Epithelial cell of prostate (primary cell): ENCODE results near the gene CHMP1A.

Source experiments
- DNase-seq: peaks from one replicate; pipeline ENCODE4 v3.0.0-alpha.2; 2011; ENCODE audit warnings: low read depth, low spot score
- H3K27ac ChIP-seq: fragments of 450-650 bp; 2 replicates; pipeline ENCODE4 v1.5.1; 2017; ENCODE audit warnings: mild to moderate bottlenecking

CHMP1A gene

DNA sequence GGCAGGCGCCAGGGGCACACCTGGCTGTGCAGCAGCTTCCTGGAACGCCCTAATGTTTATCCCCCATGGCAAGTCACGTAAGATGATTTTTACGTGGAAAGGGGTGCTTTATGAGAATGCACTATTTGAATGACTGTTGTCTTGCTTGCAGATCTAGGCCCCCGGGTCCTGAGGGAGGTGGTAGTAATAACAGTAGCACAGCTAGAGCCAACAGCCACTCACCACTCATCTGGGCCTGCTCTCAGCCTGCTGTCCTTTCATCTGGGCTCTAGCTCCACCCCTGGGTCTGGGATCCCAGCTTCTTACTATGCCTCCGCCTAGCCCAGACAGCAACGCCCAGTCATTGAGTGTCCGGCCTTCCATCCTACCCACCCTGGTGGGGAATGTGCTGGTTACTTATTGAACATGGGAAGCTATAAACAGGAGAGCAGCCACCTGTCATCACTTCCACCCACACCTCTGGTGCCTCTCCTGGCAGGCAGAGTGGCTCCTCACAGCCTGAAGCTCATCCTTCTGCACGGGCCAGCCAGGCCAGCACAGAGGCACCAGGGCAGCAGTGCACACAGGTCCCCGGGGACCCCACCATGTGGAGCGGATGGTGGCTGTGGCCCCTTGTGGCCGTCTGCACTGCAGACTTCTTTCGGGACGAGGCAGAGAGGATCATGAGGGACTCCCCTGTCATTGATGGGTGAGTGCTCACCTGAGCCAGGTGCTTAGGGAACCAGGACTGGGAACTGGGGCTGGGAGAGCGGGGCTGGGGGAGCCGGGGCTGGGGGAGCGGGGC is 27.5 kb downstream of the CHMP1A start:
- no peak for DNase-seq

GRCh38 chr16:89624777-89625761 is 32.4 kb downstream of the CHMP1A start:
- no peak for DNase-seq
- no peak overlapping the region for H3K27ac ChIP-seq

More for the DNA sequence above, 27.5 kb downstream of the CHMP1A start:
- no peak overlapping the region for H3K27ac ChIP-seq

GRCh38 chr16:89623511-89624261 is 33.8 kb downstream of the CHMP1A start:
- H3K27ac ChIP-seq = no peak overlapping the region
- no peak for DNase-seq

DNA sequence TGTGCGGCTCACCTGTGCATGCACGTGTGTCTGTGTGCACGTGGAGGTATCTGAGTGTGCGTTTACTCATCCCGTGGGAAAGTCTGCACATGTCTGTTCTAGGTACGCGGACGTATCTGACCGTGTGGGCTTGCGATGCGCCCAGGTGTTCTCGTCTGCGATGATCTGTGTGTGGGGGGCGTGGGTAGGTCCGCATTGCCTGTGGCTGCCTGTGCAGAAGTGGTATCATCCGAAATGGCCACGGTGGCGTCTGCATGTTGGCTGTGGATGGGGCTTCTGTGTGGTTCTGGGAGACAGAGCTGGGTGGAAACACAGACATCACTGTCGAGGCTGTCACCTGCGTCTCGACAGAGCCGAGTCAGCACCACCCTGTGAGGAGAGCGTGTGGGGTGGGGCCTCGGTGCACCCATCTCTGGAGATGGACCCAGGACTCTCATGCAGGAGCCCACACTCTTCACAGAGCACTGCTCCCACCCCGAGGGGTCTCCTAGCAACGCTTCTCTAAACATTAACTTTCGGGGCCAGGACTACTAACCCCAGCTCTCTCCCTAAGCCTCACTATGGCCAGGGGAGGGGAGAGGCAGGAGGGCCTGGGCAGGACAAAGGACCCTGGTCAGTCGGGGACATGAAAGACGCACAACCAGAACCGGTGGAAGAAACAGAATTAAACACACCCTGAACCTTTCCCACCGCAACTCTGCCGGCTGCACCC is 35.7 kb downstream of the CHMP1A start:
- no peak overlapping the region for H3K27ac ChIP-seq
- DNase-seq = no peak

DNA sequence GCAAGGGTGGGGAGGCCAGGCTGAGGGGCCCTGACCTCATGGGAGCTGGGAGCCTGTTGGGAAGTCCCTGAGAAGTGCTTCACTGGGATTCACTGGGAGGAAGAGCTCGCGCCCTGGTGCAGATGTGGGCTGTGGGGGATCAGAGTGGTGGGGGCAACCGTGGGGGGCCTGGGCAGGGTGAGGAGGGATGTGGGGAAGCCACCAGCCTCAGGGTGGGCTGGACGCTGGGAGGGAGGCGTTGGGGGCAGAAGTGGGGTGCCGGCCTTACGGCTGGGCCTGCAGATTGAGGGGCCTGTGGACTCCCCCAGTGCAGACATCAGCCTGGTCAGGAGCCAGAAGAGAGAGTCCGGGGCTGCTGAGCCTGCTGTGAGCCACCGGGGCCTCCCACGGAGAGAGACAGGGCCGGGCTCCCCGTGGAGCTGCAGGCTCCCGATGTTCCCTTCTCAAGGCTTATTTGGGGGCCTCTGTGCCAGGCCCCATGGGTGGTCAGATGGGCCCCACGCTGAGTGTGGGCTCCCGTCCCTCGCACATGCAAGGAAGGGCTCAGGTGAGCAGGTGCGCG is 36.3 kb downstream of the CHMP1A start:
- no peak for DNase-seq
- no peak overlapping the region for H3K27ac ChIP-seq

DNA sequence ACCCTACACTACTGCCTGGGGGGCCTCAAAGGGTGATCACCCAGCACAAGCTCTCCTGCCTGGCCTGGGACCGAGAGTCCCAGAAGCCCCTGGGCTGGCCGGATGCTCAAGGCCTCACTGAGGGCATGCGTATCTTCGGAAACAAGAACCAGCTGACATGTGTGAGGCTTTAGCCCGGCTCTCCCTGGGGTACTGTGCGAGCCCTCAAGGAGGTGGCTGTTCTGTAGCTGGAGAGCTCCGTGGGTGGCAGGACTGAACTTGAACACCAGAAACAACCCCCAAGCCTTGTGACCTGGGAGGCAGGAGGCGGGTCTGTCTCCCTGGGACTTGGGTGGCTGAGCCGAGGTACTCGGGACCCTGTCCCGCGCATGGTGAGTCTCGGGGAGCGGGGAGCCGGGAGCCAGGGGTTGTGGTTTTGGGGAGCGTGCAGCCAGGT is 37.1 kb downstream of the CHMP1A start:
- no peak for DNase-seq
- no peak overlapping the region for H3K27ac ChIP-seq

DNA sequence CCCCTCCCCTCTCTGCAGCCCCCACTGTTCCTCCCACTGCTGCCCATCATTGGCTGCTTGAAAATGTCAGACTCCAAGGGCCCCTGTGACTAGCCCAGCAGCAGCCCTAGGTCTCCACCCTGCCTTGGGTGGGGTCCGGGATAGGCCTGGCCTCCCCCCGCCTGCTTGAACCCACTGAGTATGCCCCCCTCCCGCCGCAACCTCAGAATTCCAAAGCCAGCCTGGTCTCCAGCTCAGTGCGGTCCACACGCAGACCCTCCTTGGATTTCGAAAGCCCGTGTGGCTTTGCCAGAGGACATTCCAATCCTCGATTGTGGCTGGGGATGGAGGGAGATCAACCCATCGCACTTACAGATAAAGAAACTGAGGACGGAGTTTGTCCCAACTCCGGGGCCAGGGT is 37.7 kb downstream of the CHMP1A start:
- no peak overlapping the region for H3K27ac ChIP-seq
- DNase-seq = no peak

- H3K27ac ChIP-seq = no peak overlapping the region
- DNase-seq = no peak
Measured at GRCh38 chr16:89618109-89618998, 39.2 kb downstream of the CHMP1A start.

GRCh38 chr16:89617036-89617435 is 40.5 kb downstream of the CHMP1A start:
- no peak for DNase-seq
- H3K27ac ChIP-seq = no peak overlapping the region

GRCh38 chr16:89616623-89617022 is 40.9 kb downstream of the CHMP1A start:
- no peak overlapping the region for H3K27ac ChIP-seq
- DNase-seq = no peak

DNA sequence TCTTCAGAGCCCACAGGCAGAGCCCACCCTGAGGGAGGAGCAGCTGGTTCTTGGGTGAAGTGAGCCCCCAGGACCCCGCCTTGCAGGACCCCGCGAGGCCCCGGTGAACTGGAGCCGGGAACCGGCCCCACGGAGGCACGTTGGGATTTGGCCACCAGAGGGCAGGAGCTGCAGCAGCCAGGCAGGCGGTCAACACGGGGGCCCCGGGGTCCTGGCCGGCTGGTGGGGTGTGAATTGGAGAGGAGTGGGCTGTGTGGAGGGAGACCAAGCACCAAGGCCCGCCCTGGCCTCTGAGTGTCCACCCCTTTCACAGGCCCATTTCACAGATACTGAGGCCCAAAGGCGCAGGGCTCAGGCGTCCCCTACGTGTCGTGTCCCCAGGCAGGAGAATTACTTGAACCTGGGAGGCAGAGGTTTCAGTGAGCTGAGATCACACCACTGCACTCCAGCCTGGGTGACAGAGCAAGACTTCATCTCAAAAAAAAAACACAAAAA is 41.9 kb downstream of the CHMP1A start:
- no peak overlapping the region for H3K27ac ChIP-seq

GRCh38 chr16:89615176-89615575 is 42.3 kb downstream of the CHMP1A start:
- no peak overlapping the region for H3K27ac ChIP-seq
- no peak for DNase-seq

More for the DNA sequence above, 41.9 kb downstream of the CHMP1A start:
- no peak for DNase-seq

- H3K27ac ChIP-seq = no peak overlapping the region
- DNase-seq = no peak
Measured at GRCh38 chr16:89613954-89614459, 43.5 kb downstream of the CHMP1A start.

DNA sequence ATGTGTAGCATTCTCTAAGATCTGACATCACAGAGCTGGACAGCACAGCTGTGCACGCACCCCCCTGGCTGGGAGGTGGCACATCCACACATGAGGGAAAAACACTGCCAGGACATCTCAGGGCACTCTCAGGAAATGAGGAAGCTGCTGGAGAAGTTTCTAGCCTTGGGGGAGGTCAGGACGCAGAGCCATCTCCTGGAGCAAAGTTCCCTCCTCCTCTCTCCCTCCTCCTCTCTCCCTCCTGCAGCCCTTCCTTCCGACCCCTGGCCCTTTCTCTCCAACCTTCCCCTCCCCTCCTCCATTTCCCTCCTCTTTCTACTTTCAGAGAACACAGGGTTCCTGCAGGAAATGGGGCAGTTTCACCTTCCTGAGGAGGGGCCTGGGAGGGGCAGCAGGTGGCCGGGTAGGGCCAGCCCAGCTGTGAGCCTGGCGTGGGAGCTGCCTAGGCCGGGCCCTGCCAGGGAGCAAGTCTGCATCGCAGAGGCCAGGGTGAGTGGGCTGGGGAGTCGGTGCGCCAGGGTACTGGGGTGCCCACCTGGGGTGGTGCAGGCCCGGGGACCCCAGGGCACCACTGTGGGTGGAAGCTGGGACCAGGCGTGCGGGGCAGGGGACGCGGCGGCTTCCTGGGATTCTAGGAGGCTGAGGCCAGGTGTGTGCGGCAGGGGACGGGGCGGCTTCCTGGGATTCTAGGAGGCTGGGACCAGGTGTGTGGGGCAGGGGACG is 44.1 kb downstream of the CHMP1A start, which contains the start of gene DPEP1:
Gene DPEP1 (plus strand): TSS at position 412 of the 723 bp plus-strand sequence. CDS start 16,769 bp downstream, outside the sequence.
- H3K27ac ChIP-seq = no peak within 1 kb of the TSS
- DNase-seq = no peak

- DNase-seq = no peak
Measured at GRCh38 chr16:89612415-89613166, 44.9 kb downstream of the CHMP1A start.

DNA sequence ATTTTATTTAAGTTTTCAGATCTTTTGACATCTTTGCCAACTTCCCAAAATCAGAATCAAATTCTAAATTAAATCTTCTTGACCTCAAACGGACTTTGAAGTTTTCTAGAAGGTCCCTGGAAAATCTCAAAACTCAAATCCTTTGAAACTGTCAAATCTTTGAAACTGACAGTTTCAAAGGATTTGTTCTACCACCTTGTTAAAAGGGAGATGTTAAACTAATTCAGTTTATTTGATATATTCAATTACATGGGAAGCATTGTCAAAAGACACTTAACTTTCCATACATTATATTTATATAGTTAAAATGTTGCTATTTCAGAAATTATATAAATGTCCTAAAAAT is 47.4 kb downstream of the CHMP1A start:
- DNase-seq = no peak

More at GRCh38 chr16:89612415-89613166, 44.9 kb downstream of the CHMP1A start:
- H3K27ac ChIP-seq = no peak overlapping the region

More for the DNA sequence above, 47.4 kb downstream of the CHMP1A start:
- H3K27ac ChIP-seq = no peak overlapping the region
